A549 (cell line): ENCODE measurements around the gene ANKMY2. TPM values are rescaled to one million over a fixed set of nuclear protein-coding genes. Genes with fewer than 3 reads are reported as not detected.
A peak's percentile ranks its signal among the peaks of the same experiment; 100 is the strongest.
"Not testable (repeated sequence)": the region's sequence is repeated elsewhere in the genome, so short reads cannot be mapped to it uniquely, and the experiment has no call there.

Source experiments
- ATAC-seq, 2 experiments: fragments of 200-7000 bp in 1 of 2; fragments of >200 bp in 1 of 2; cut with Nextera tagmentation in 1 of 2; cut with Tn5 transposase in 1 of 2; 3 replicates each; pipeline versions ENCODE4 v1.8.0 to v1.9.1; 2018 to 2020; ENCODE audit warnings: mild to moderate bottlenecking in 1 of 2, moderate library complexity in 1 of 2
- CTCF ChIA-PET: fragments of 300-600 bp; sonication (Branson Sonifier 250); formaldehyde crosslinking; extraction: SDS; loops from one replicate; lab custom pipeline; 2021; ENCODE audit warnings: antibody characterized with exemption, inconsistent platforms; lab: Yijun Ruan, JAX
- POLR2A ChIA-PET: fragments of 350-600 bp; formaldehyde crosslinking; extraction: SDS; loops from one replicate; lab custom pipeline; 2021; ENCODE audit warnings: antibody characterized with exemption, inconsistent platforms; lab: Yijun Ruan, JAX
- DNase-seq, 2 experiments: peaks; one replicate each; pipeline versions ENCODE4 v3.0.0 to v3.0.0-alpha.2; 2011 to 2016; ENCODE audit warnings: low read depth in 1 of 2, low spot score in 1 of 2
- FAIRE-seq: peaks from 2 replicates; lab custom pipeline; 2011; peaks lifted over from hg19 to GRCh38; lab: Jason Lieb, UNC
- H3K27ac ChIP-seq, 2 experiments: fragments of >200 bp; sonication (Bioruptor Twin); formaldehyde crosslinking; 3 replicates each; pipeline ENCODE4 v1.5.1; 2016 to 2017
- H3K4me1 ChIP-seq: fragments of >200 bp; sonication (Bioruptor Twin); formaldehyde crosslinking; 3 replicates; pipeline ENCODE4 v1.6.1; 2016
- H3K4me2 ChIP-seq: fragments of >200 bp; sonication (Bioruptor Twin); formaldehyde crosslinking; 3 replicates; pipeline ENCODE4 v1.6.1; 2016
- H3K4me3 ChIP-seq: fragments of >200 bp; sonication (Bioruptor Twin); formaldehyde crosslinking; 3 replicates; pipeline ENCODE4 v1.5.1; 2016
- H3K9me3 ChIP-seq: fragments of >200 bp; sonication (Bioruptor Twin); formaldehyde crosslinking; 3 replicates; pipeline ENCODE4 v1.6.1; 2016
- CEBPB ChIP-seq, 2 experiments: fragments of >200 bp in 1 of 2; sonication (Bioruptor Twin) in 1 of 2; formaldehyde crosslinking in 1 of 2; IDR thresholded peaks; 2 replicates each; pipeline ENCODE4 v1.6.1; 2012 to 2016
- EHF ChIP-seq: fragments of 250-450 bp; sonication (Bioruptor Pico); IDR thresholded peaks from 2 replicates; pipeline ENCODE4 v1.5.0; 2020; ENCODE audit warnings: mild to moderate bottlenecking
- EHMT2 ChIP-seq: fragments of 200-600 bp; sonication (generic); IDR thresholded peaks from 2 replicates; pipeline ENCODE4 v1.6.1; 2016; ENCODE audit warnings: antibody characterized with exemption, low read depth, mild to moderate bottlenecking, moderate library complexity
- ELK1 ChIP-seq: fragments of 150-350 bp; IDR thresholded peaks from 2 replicates; pipeline ENCODE4 v1.6.1; 2014; ENCODE audit warnings: low read depth, mild to moderate bottlenecking, low read length
- EP300 ChIP-seq, 2 experiments: fragments of >200 bp; sonication (Bioruptor Twin); formaldehyde crosslinking; IDR thresholded peaks; 2 replicates in 1 of 2; 3 replicates in 1 of 2; pipeline ENCODE4 v1.6.1; 2016 to 2017
- ESRRA ChIP-seq: fragments of 150-350 bp; IDR thresholded peaks from 2 replicates; pipeline ENCODE4 v1.6.1; 2014; ENCODE audit warnings: mild to moderate bottlenecking, low read length, borderline replicate concordance
- FOSL2 ChIP-seq, 2 experiments: fragments of 450-650 bp in 1 of 2; fragments of >200 bp in 1 of 2; sonication (Bioruptor Twin) in 1 of 2; formaldehyde crosslinking; IDR thresholded peaks; 2 replicates each; pipeline versions ENCODE4 v1.5.0 to v1.6.1; 2016 to 2020; ENCODE audit warnings: mild to moderate bottlenecking in 1 of 2, moderate library complexity in 1 of 2
- FOXS1 ChIP-seq: fragments of 250-450 bp; sonication (Bioruptor Pico); IDR thresholded peaks from 2 replicates; pipeline ENCODE4 v1.5.0; 2020; ENCODE audit warnings: mild to moderate bottlenecking, moderate library complexity
- HES2 ChIP-seq: fragments of >200 bp; sonication (Bioruptor Twin); formaldehyde crosslinking; IDR thresholded peaks from 2 replicates; pipeline ENCODE4 v1.6.1; 2016
- HEYL ChIP-seq: fragments of 250-450 bp; sonication (Bioruptor Pico); IDR thresholded peaks from 2 replicates; pipeline ENCODE4 v1.8.0; 2021; ENCODE audit warnings: mild to moderate bottlenecking, moderate library complexity
- HMGXB4 ChIP-seq: fragments of 250-450 bp; sonication (Bioruptor Pico); IDR thresholded peaks from 2 replicates; pipeline ENCODE4 v1.5.0; 2021; ENCODE audit warnings: mild to moderate bottlenecking, moderate library complexity, borderline replicate concordance
- HOXA7 ChIP-seq: fragments of 250-450 bp; sonication (Bioruptor Pico); IDR thresholded peaks from 2 replicates; pipeline ENCODE4 v1.5.0; 2020; ENCODE audit warnings: mild to moderate bottlenecking, moderate library complexity
- JUNB ChIP-seq: fragments of >200 bp; sonication (Bioruptor Twin); formaldehyde crosslinking; IDR thresholded peaks from 2 replicates; pipeline ENCODE4 v1.6.1; 2016
- KDM5A ChIP-seq: fragments of 200-600 bp; sonication (generic); IDR thresholded peaks from 2 replicates; pipeline ENCODE4 v1.6.1; 2016; ENCODE audit warnings: antibody characterized with exemption, mild to moderate bottlenecking
- MAFK ChIP-seq: fragments of 450-650 bp; IDR thresholded peaks from 2 replicates; pipeline ENCODE4 v1.6.1; 2014; ENCODE audit not compliant: partially characterized antibody
- MAZ ChIP-seq: fragments of 150-350 bp; IDR thresholded peaks from 2 replicates; pipeline ENCODE4 v1.6.1; 2014; ENCODE audit warnings: antibody characterized with exemption, low read depth, low read length, borderline replicate concordance
- MYC ChIP-seq: IDR thresholded peaks from 2 replicates; pipeline ENCODE4 v1.6.1; 2012; ENCODE audit warnings: mild to moderate bottlenecking, inconsistent platforms, low read length, improper control_type of control experiment, borderline replicate concordance
- NPAS2 ChIP-seq: fragments of 250-450 bp; sonication (Bioruptor Pico); IDR thresholded peaks from 2 replicates; pipeline ENCODE4 v1.8.0; 2022; ENCODE audit warnings: mild to moderate bottlenecking, moderate library complexity, borderline replicate concordance
- PBX3 ChIP-seq: IDR thresholded peaks from 2 replicates; pipeline ENCODE4 v1.6.1; 2012
- POLR2A ChIP-seq: IDR thresholded peaks from 2 replicates; pipeline ENCODE4 v1.6.1; 2012; ENCODE audit warnings: mild to moderate bottlenecking, low read length
- SREBF2 ChIP-seq: fragments of 450-650 bp; IDR thresholded peaks from 2 replicates; pipeline ENCODE4 v1.6.1; 2014; ENCODE audit warnings: mild to moderate bottlenecking, moderate library complexity
- TFCP2L1 ChIP-seq: fragments of 250-450 bp; sonication (Bioruptor Pico); IDR thresholded peaks from 2 replicates; pipeline ENCODE4 v1.5.0; 2021; ENCODE audit warnings: mild to moderate bottlenecking
- ZC3H11A ChIP-seq: fragments of 450-650 bp; IDR thresholded peaks from 2 replicates; pipeline ENCODE4 v1.6.1; 2014; ENCODE audit warnings: antibody characterized with exemption, mild to moderate bottlenecking
- ZFP36 ChIP-seq: fragments of 450-650 bp; IDR thresholded peaks from 2 replicates; pipeline ENCODE4 v1.6.1; 2014; ENCODE audit warnings: borderline replicate concordance; ENCODE audit not compliant: partially characterized antibody
- ZNF302 ChIP-seq: fragments of 250-450 bp; sonication (Bioruptor Pico); IDR thresholded peaks from 2 replicates; pipeline ENCODE4 v1.9.0; 2021; ENCODE audit warnings: inconsistent platforms, mild to moderate bottlenecking, moderate library complexity
- WGBS: methylation state at CpG from one replicate; pipeline ENCODE4 v1.1.6; 2017; ENCODE audit errors: missing lambda C conversion rate; 5-methylcytosine and 5-hydroxymethylcytosine counted together
- polyA plus RNA-seq, 4 experiments: library from polyadenylated mRNA; depleted of rRNA in 3 of 4; stranded (reverse); fragments of >200 nt; fragmentation: RNase III in 1 of 4; extraction: RNeasy Plus Mini Kit Qiagen cat#74134 plus additional on column Dnase treatment in 1 of 4; gene quantifications; 2 replicates in 3 of 4; 3 replicates in 1 of 4; pipeline ENCODE4 v1.2.3, GENCODE V29; 2011 to 2017

The ANKMY2 gene
- polyA plus RNA-seq, 2 of the 4 experiments (the other 2 are of a cell fraction), result 15.3 to 26.1 TPM

GRCh38 chr7:16660702-16661464 lies 15.3 kb upstream of the ANKMY2 start:
- POLR2A ChIA-PET, result no interaction called here
- peak in 1 of 2 experiments; percentile 45 for DNase-seq

GRCh38 chr7:16659854-16660497 lies 14.4 kb upstream of the ANKMY2 start:
- FAIRE-seq, POLR2A ChIA-PET, H3K9me3 ChIP-seq, H3K27ac ChIP-seq, ATAC-seq, DNase-seq, H3K4me3 ChIP-seq: not testable (repeated sequence)
- CTCF ChIA-PET, result interaction anchor here (0.5 to 1.2 kb wide), 3 partner anchors 9 to 140 kb away, joined by 3 to 5 read pairs (median 3); no protein-coding TSS in a partner anchor
- peak overlapping the region; percentile 50; the same call in 2 of the 3 replicates for H3K4me2 ChIP-seq
- H3K4me1 ChIP-seq, result peaks cover 58% of the 10 kb centered on the region
- 83% methylated on average over 8 of the region's 8 CpGs for WGBS

More at GRCh38 chr7:16660702-16661464, 15.3 kb upstream of the ANKMY2 start:
- Histone ChIP-seq H3K4me1 (peaks cover 49% of the 10 kb centered on the region), H3K4me2 (peak overlapping the region; percentile 50)
- no peak for TF ChIP-seq EP300 (IDR thresholded peaks at IDR 0.05)
- no peak for TF ChIP-seq EHMT2
- TF ChIP-seq EHF (CRISPR knock-in tag), result no peak
- TF ChIP-seq HES2, result no peak
- TF ChIP-seq MAZ, result no peak
- no peak for TF ChIP-seq HEYL (CRISPR knock-in tag)
- peak; percentile 38; the same call in 1 of the 2 replicates for TF ChIP-seq FOSL2 (IDR thresholded peaks at IDR 0.05)
- TF ChIP-seq FOSL2 (CRISPR knock-in tag; IDR thresholded peaks at IDR 0.05), result peak; percentile 95
- no peak for TF ChIP-seq NPAS2 (CRISPR knock-in tag)
- TF ChIP-seq KDM5A, result no peak
- TF ChIP-seq HOXA7 (CRISPR knock-in tag), result no peak
- no peak for TF ChIP-seq MYC
- no peak for TF ChIP-seq FOXS1 (CRISPR knock-in tag)
- no peak for TF ChIP-seq ELK1
- no peak for TF ChIP-seq ZC3H11A
- no peak for TF ChIP-seq ZNF302 (CRISPR knock-in tag)
- no peak for TF ChIP-seq POLR2A
- no peak for TF ChIP-seq PBX3
- no peak for TF ChIP-seq ZFP36
- no peak for TF ChIP-seq SREBF2
- TF ChIP-seq CEBPB (IDR thresholded peaks at IDR 0.05), result peak; percentile 25 to 79; a peak in 2 of 4 replicates
- no peak for TF ChIP-seq HMGXB4 (CRISPR knock-in tag)
- TF ChIP-seq MAFK, result no peak
- no peak for TF ChIP-seq ESRRA
- TF ChIP-seq TFCP2L1, result no peak
- peak; percentile 53 for TF ChIP-seq JUNB
- TF ChIP-seq, all 56 proteins: peak for 3
- Histone ChIP-seq H3K9me3 (no peaks in the 10 kb centered on the region), H3K4me3 (no peak overlapping the region), H3K27ac (peak overlapping the region in 1 of 2 experiments; percentile 64; a peak in 2 of 6 replicates)
- WGBS, result 60% methylated on average over 5 of the region's 5 CpGs
- CTCF ChIA-PET, result interaction anchor here (0.6 to 1.2 kb wide), 2 partner anchors 10 to 139 kb away, joined by 3 to 5 read pairs; no protein-coding TSS in a partner anchor
- FAIRE-seq (peak; percentile 77), ATAC-seq (peak; percentile 60 to 70; a peak in 5 of 6 replicates)
